HCT116 (cell line): ENCODE results near the gene REPS2. TPM values are rescaled to one million over a fixed set of nuclear protein-coding genes. Genes with fewer than 3 reads are reported as not detected.

ENCODE experiments used
- ATAC-seq: fragments of 200-7000 bp; cut with Tn5 transposase; 2 replicates; pipeline ENCODE4 v1.9.1; 2020; ENCODE audit warnings: mild to moderate bottlenecking, moderate library complexity
- BruUV-seq: library from RNA; stranded (reverse); fragments of 400-500 nt; replicated peaks from 2 replicates; lab custom pipeline; 2021; lab: Mats Ljungman, UMichigan
- CTCF ChIA-PET: fragments of 300-600 bp; sonication (Branson Sonifier 250); formaldehyde crosslinking; loops from one replicate; lab custom pipeline; 2021; ENCODE audit warnings: antibody characterized with exemption; lab: Charles Lee
- POLR2A ChIA-PET: fragments of 300-600, 350-600 bp; sonication (Branson Sonifier 250); formaldehyde crosslinking; loops from one replicate; lab custom pipeline; 2021; ENCODE audit warnings: antibody characterized with exemption; lab: Charles Lee
- RAD21 ChIA-PET, 2 experiments: fragments of 300-600 bp; sonication (Branson Sonifier 250); formaldehyde crosslinking; loops; one replicate each; lab custom pipeline; 2023; ENCODE audit warnings: low total read pairs in 2 of 2; ENCODE audit not compliant: uncharacterized antibody in 2 of 2, unreplicated experiment in 2 of 2, low non-redundant PET in 1 of 2; lab: Charles Lee
- DNase-seq: peaks from one replicate; pipeline ENCODE4 v3.0.0-alpha.2; 2010; ENCODE audit warnings: low read depth, low spot score
- H2AFZ ChIP-seq: fragments of 200-600 bp; shearing (Covaris generic), sonication (generic); 2 replicates; pipeline ENCODE4 v1.6.1; 2017; ENCODE audit warnings: low read depth, mixed run types, mixed read lengths, antibody characterized with exemption, low read length; ENCODE audit not compliant: poor library complexity, severe bottlenecking
- H3K27ac ChIP-seq: 2 replicates; pipeline ENCODE4 v1.5.1; 2012; ENCODE audit warnings: low read depth, low read length
- H3K27me3 ChIP-seq: fragments of 200-600 bp; sonication (generic); 2 replicates; pipeline ENCODE4 v1.6.1; 2016; ENCODE audit warnings: mixed run types, low read length, mixed read lengths; ENCODE audit not compliant: insufficient read depth
- H3K36me3 ChIP-seq, 2 experiments: fragments of 200-500 bp in 1 of 2; fragments of 200-600 bp in 1 of 2; sonication (Bioruptor generic) in 1 of 2; sonication (generic) in 1 of 2; 2 replicates each; pipeline versions ENCODE4 v1.5.1 to v1.6.1; 2014 to 2016; ENCODE audit warnings: low read length in 2 of 2, inconsistent platforms in 1 of 2, mixed read lengths in 1 of 2, mixed run types in 1 of 2; ENCODE audit not compliant: insufficient read depth in 2 of 2, control insufficient read depth in 1 of 2
- H3K4me1 ChIP-seq, 2 experiments: fragments of 200-600 bp in 1 of 2; sonication (generic) in 1 of 2; 2 replicates each; pipeline versions ENCODE4 v1.5.1 to v1.6.1; 2012 to 2017; ENCODE audit warnings: low read length in 2 of 2, inconsistent platforms in 1 of 2, mild to moderate bottlenecking in 1 of 2, mixed read lengths in 1 of 2, mixed run types in 1 of 2, moderate library complexity in 1 of 2; ENCODE audit not compliant: insufficient read depth in 2 of 2, control insufficient read depth in 1 of 2
- H3K4me2 ChIP-seq: fragments of 200-600 bp; sonication (generic); 2 replicates; pipeline ENCODE4 v1.6.1; 2017; ENCODE audit warnings: mixed run types, low read length, mixed read lengths
- H3K4me3 ChIP-seq, 2 experiments: fragments of 200-600 bp in 1 of 2; sonication (generic) in 1 of 2; replicated peaks in 1 of 2; 2 replicates each; pipeline ENCODE4 v1.5.1; 2011 to 2016; ENCODE audit warnings: low read length in 2 of 2, control low read depth in 1 of 2, low read depth in 1 of 2, mild to moderate bottlenecking in 1 of 2, mixed read lengths in 1 of 2, mixed run types in 1 of 2
- H3K79me2 ChIP-seq: fragments of 200-600 bp; sonication (generic); 2 replicates; pipeline ENCODE4 v1.6.1; 2017; ENCODE audit warnings: mild to moderate bottlenecking, mixed run types, low read length, moderate library complexity, mixed read lengths; ENCODE audit not compliant: insufficient read depth
- H3K9ac ChIP-seq: fragments of 200-600 bp; sonication (generic); 2 replicates; pipeline ENCODE4 v1.6.1; 2016; ENCODE audit warnings: low read length, mixed read lengths
- H3K9me2 ChIP-seq: fragments of 200-600 bp; sonication (generic), shearing (Covaris generic); 2 replicates; pipeline ENCODE4 v1.6.1; 2017; ENCODE audit warnings: mixed run types, mild to moderate bottlenecking, moderate library complexity; ENCODE audit not compliant: insufficient read depth
- H3K9me3 ChIP-seq, 2 experiments: fragments of 200-500 bp in 1 of 2; fragments of 200-600 bp in 1 of 2; sonication (Bioruptor generic) in 1 of 2; sonication (generic) in 1 of 2; 2 replicates each; pipeline ENCODE4 v1.6.1; 2014 to 2017; ENCODE audit warnings: low read length in 2 of 2, mixed read lengths in 2 of 2, inconsistent platforms in 1 of 2, low read depth in 1 of 2, mild to moderate bottlenecking in 1 of 2, mixed run types in 1 of 2, moderate library complexity in 1 of 2; ENCODE audit not compliant: control insufficient read depth in 1 of 2, insufficient read depth in 1 of 2
- H4K20me1 ChIP-seq: fragments of 200-600 bp; sonication (generic), shearing (Covaris generic); 2 replicates; pipeline ENCODE4 v1.6.1; 2017; ENCODE audit warnings: mixed run types, mild to moderate bottlenecking, moderate library complexity; ENCODE audit not compliant: insufficient read depth
- CBX3 ChIP-seq: IDR thresholded peaks from 2 replicates; pipeline ENCODE4 v1.6.1; 2012; ENCODE audit warnings: low read depth
- CEBPB ChIP-seq: IDR thresholded peaks from 2 replicates; pipeline ENCODE4 v1.6.1; 2012; ENCODE audit warnings: low read depth
- ELF1 ChIP-seq: IDR thresholded peaks from 2 replicates; pipeline ENCODE4 v1.6.1; 2012; ENCODE audit warnings: low read depth, borderline replicate concordance
- EZH2 ChIP-seq: fragments of 200-600 bp; sonication (generic); IDR thresholded peaks from 2 replicates; pipeline ENCODE4 v1.6.1; 2017; ENCODE audit warnings: antibody characterized with exemption, mixed run types
- EZH2phosphoT487 ChIP-seq: fragments of 200-600 bp; IDR thresholded peaks from 2 replicates; pipeline ENCODE4 v1.6.1; 2018; ENCODE audit warnings: antibody characterized with exemption, borderline replicate concordance
- JUND ChIP-seq: IDR thresholded peaks from 2 replicates; pipeline ENCODE4 v1.6.1; 2012
- POLR2AphosphoS5 ChIP-seq: IDR thresholded peaks from 2 replicates; pipeline ENCODE4 v1.6.1; 2011; ENCODE audit warnings: mild to moderate bottlenecking, low read depth, low read length, moderate library complexity
- RAD21 ChIP-seq: IDR thresholded peaks from 2 replicates; pipeline ENCODE4 v1.6.1; 2012; ENCODE audit warnings: low read depth, mild to moderate bottlenecking
- SIN3A ChIP-seq: IDR thresholded peaks from 2 replicates; pipeline ENCODE4 v1.6.1; 2012; ENCODE audit warnings: low read depth
- SP1 ChIP-seq: IDR thresholded peaks from 2 replicates; pipeline ENCODE4 v1.6.1; 2012; ENCODE audit warnings: low read depth
- SRF ChIP-seq: IDR thresholded peaks from 2 replicates; pipeline ENCODE4 v1.6.1; 2012; ENCODE audit warnings: low read depth
- TCF7L2 ChIP-seq: IDR thresholded peaks from 2 replicates; pipeline ENCODE4 v1.7.0; 2011; ENCODE audit warnings: borderline replicate concordance, inconsistent platforms; ENCODE audit not compliant: insufficient read depth, insufficient read length; ENCODE audit errors: extremely low read depth
- YY1 ChIP-seq: IDR thresholded peaks from 2 replicates; pipeline ENCODE4 v1.6.1; 2011; ENCODE audit warnings: low read length, low read depth, moderate library complexity, mild to moderate bottlenecking; ENCODE audit not compliant: insufficient replicate concordance; ENCODE audit errors: extremely low read depth
- ZFX ChIP-seq: fragments of 450-650 bp; IDR thresholded peaks from 2 replicates; pipeline ENCODE4 v1.6.1; 2017
- ZNF274 ChIP-seq: fragments of 200-500 bp; sonication (Bioruptor generic); IDR thresholded peaks from 2 replicates; pipeline ENCODE4 v1.6.1; 2014; ENCODE audit warnings: mild to moderate bottlenecking, low read depth, low read length, inconsistent platforms
- intact Hi-C: fragments of 100-400 bp; cut with micrococcal nuclease; formaldehyde crosslinking; loops from 2 replicates; pipeline ENCODE4 v1.10.0; 2022
- total RNA-seq: library from RNA; stranded (reverse); gene quantifications from one replicate; pipeline ENCODE4 v1.2.1, GENCODE V29; 2021; ENCODE audit not compliant: unreplicated experiment
- TF ChIP-seq, protein P1 (sequence below), 3 experiments: fragments of 200-600 bp in 1 of 3; sonication (generic) in 1 of 3; IDR thresholded peaks in 2 of 3; conservative IDR thresholded peaks in 1 of 3; 2 replicates each; pipeline ENCODE4 v1.5.1; 2012 to 2017; ENCODE audit warnings: low read depth in 2 of 3, low read length in 2 of 3, antibody characterized with exemption in 1 of 3, borderline replicate concordance in 1 of 3, control low read depth in 1 of 3, mild to moderate bottlenecking in 1 of 3, mixed read lengths in 1 of 3, mixed run types in 1 of 3, moderate library complexity in 1 of 3; ENCODE audit not compliant: insufficient read depth in 1 of 3
- TF ChIP-seq, protein P2 (sequence below): IDR thresholded peaks from 2 replicates; pipeline ENCODE4 v1.6.1; 2011; ENCODE audit warnings: mild to moderate bottlenecking, low read length, moderate library complexity; ENCODE audit not compliant: insufficient replicate concordance; ENCODE audit errors: extremely low read depth
- TF ChIP-seq, protein P3 (sequence below): IDR thresholded peaks from 2 replicates; pipeline ENCODE4 v1.6.1; 2012
- TF ChIP-seq, protein P4 (sequence below): IDR thresholded peaks from 2 replicates; pipeline ENCODE4 v1.6.1; 2012

REPS2 gene
- total RNA-seq, 1 experiment from 2014 or later: 4.5 TPM

DNA sequence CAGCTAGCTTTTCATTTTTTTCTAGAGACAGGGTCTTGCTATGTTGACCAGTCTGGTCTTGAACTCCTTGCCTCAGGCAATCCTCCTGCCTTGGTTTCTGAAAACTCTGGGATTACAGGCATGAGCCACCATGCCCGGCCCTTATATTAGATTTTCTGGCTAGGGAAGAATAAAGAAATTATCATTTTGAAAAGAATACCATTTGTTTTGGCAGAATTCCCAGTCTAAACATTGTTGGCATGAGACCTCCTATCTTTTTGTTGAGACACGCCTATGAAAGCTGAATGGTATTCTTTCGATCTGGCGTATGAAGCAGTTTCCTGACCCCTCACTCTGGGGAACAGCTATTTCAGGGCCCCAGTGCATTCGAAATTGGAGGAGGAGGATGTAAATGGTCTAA, 107.0 kb downstream of the REPS2 start:
- POLR2A ChIA-PET: no interaction called here
- RAD21 ChIA-PET: no interaction called here
- no peak overlapping the region for H3K4me2 ChIP-seq

More for the DNA sequence above, 107.0 kb downstream of the REPS2 start:
- intact Hi-C loops: no loop called here
- BruUV-seq: no TSS peak
- TF ChIP-seq ELF1: no peak
- TF ChIP-seq, protein P1, sequence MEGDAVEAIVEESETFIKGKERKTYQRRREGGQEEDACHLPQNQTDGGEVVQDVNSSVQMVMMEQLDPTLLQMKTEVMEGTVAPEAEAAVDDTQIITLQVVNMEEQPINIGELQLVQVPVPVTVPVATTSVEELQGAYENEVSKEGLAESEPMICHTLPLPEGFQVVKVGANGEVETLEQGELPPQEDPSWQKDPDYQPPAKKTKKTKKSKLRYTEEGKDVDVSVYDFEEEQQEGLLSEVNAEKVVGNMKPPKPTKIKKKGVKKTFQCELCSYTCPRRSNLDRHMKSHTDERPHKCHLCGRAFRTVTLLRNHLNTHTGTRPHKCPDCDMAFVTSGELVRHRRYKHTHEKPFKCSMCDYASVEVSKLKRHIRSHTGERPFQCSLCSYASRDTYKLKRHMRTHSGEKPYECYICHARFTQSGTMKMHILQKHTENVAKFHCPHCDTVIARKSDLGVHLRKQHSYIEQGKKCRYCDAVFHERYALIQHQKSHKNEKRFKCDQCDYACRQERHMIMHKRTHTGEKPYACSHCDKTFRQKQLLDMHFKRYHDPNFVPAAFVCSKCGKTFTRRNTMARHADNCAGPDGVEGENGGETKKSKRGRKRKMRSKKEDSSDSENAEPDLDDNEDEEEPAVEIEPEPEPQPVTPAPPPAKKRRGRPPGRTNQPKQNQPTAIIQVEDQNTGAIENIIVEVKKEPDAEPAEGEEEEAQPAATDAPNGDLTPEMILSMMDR (IDR thresholded peaks at IDR 0.05 in 2 of 3, conservative IDR thresholded peaks at IDR 0.05 in 1 of 3; ENCODE audit: borderline replicate concordance in 1 of 3, insufficient read depth in 1 of 3, low read depth in 2 of 3, low read length in 2 of 3): no peak
- TF ChIP-seq POLR2AphosphoS5: no peak
- TF ChIP-seq EZH2phosphoT487: no peak
- TF ChIP-seq CBX3: no peak
- TF ChIP-seq, protein P2, sequence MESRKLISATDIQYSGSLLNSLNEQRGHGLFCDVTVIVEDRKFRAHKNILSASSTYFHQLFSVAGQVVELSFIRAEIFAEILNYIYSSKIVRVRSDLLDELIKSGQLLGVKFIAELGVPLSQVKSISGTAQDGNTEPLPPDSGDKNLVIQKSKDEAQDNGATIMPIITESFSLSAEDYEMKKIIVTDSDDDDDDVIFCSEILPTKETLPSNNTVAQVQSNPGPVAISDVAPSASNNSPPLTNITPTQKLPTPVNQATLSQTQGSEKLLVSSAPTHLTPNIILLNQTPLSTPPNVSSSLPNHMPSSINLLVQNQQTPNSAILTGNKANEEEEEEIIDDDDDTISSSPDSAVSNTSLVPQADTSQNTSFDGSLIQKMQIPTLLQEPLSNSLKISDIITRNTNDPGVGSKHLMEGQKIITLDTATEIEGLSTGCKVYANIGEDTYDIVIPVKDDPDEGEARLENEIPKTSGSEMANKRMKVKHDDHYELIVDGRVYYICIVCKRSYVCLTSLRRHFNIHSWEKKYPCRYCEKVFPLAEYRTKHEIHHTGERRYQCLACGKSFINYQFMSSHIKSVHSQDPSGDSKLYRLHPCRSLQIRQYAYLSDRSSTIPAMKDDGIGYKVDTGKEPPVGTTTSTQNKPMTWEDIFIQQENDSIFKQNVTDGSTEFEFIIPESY: no peak
- TF ChIP-seq SP1: no peak
- TF ChIP-seq, protein P3, sequence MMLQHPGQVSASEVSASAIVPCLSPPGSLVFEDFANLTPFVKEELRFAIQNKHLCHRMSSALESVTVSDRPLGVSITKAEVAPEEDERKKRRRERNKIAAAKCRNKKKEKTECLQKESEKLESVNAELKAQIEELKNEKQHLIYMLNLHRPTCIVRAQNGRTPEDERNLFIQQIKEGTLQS: no peak
- TF ChIP-seq SIN3A: no peak
- no peak for TF ChIP-seq CEBPB
- no peak for TF ChIP-seq EZH2
- no peak for TF ChIP-seq ZFX
- no peak for TF ChIP-seq JUND
- TF ChIP-seq YY1: no peak
- no peak for TF ChIP-seq RAD21
- TF ChIP-seq, protein P4, sequence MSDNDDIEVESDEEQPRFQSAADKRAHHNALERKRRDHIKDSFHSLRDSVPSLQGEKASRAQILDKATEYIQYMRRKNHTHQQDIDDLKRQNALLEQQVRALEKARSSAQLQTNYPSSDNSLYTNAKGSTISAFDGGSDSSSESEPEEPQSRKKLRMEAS: no peak
- TF ChIP-seq SRF: no peak
- no peak for TF ChIP-seq ZNF274
- no peak for TF ChIP-seq TCF7L2
- no peak overlapping the region for H3K4me3 ChIP-seq
- H3K27me3 ChIP-seq: no peaks in the 10 kb centered on the region
- H3K9me2 ChIP-seq: no peaks in the 10 kb centered on the region
- H3K4me1 ChIP-seq: no peaks in the 10 kb centered on the region
- CTCF ChIA-PET: no interaction called here
- no peak overlapping the region for H3K9ac ChIP-seq
- H3K36me3 ChIP-seq: no peaks in the 10 kb centered on the region
- ATAC-seq (no peak), DNase-seq (no peak)
- no peak overlapping the region for H3K27ac ChIP-seq
- H2AFZ ChIP-seq: no peak overlapping the region
- no peaks in the 10 kb centered on the region for H3K79me2 ChIP-seq
- H4K20me1 ChIP-seq: no peaks in the 10 kb centered on the region
- H3K9me3 ChIP-seq: no peaks in the 10 kb centered on the region
